HT1080 (cell line): ENCODE results near the gene WDR91. TPM values are rescaled to one million over a fixed set of nuclear protein-coding genes. Genes with fewer than 3 reads are reported as not detected.
"Not testable (repeated sequence)": the region's sequence is repeated elsewhere in the genome, so short reads cannot be mapped to it uniquely, and the experiment has no call there.

Experiments
- DNase-seq: peaks from one replicate; pipeline ENCODE4 v3.0.0-alpha.2; 2015; ENCODE audit warnings: low read depth
- total RNA-seq: library from RNA; depleted of rRNA; stranded (reverse); fragments of >200 nt; shearing (Covaris generic); gene quantifications from 2 replicates; pipeline ENCODE4 v1.2.3, GENCODE V29; 2014

Gene WDR91
- total RNA-seq, 1 experiment from 2014 or later, result 3.9 TPM

- DNase-seq, result not testable (repeated sequence)
Observed at GRCh38 chr7:135234095-135234494, 22.8 kb upstream of the WDR91 start.

GRCh38 chr7:135233570-135233969 is 22.2 kb upstream of the WDR91 start, which contains the start of gene STRA8:
STRA8 (plus strand) TSS chr7:135233838; CDS start chr7:135240525, 6,687 bp downstream.
- no peak for DNase-seq

GRCh38 chr7:135232720-135233119 is 21.4 kb upstream of the WDR91 start:
- DNase-seq, result no peak

GRCh38 chr7:135232087-135232486 is 20.8 kb upstream of the WDR91 start:
- DNase-seq, result no peak

GRCh38 chr7:135231686-135232085 is 20.4 kb upstream of the WDR91 start:
- no peak for DNase-seq

GRCh38 chr7:135224027-135224426 is 12.7 kb upstream of the WDR91 start:
- no peak for DNase-seq

- DNase-seq, result no peak
Observed at GRCh38 chr7:135217645-135218509, 6.6 kb upstream of the WDR91 start.

- no peak for DNase-seq
Observed at GRCh38 chr7:135215698-135216097, 4.4 kb upstream of the WDR91 start.

GRCh38 chr7:135215180-135215579 is 3.9 kb upstream of the WDR91 start:
- DNase-seq, result no peak

- no peak for DNase-seq
Observed at GRCh38 chr7:135213831-135214230, 2.5 kb upstream of the WDR91 start.

- not testable (repeated sequence) for DNase-seq
Observed at GRCh38 chr7:135211946-135212685, 790 bp upstream of the WDR91 start.

GRCh38 chr7:135210888-135211178 is 493 bp downstream of the WDR91 start:
- no peak for DNase-seq

- DNase-seq, result no peak
Observed at GRCh38 chr7:135209225-135209834, 2.0 kb downstream of the WDR91 start.

GRCh38 chr7:135208102-135208793 is 3.1 kb downstream of the WDR91 start:
- no peak for DNase-seq

- DNase-seq, result no peak
Observed at GRCh38 chr7:135207406-135208101, 3.8 kb downstream of the WDR91 start.

GRCh38 chr7:135206941-135207391 is 4.4 kb downstream of the WDR91 start:
- no peak for DNase-seq

- DNase-seq, result no peak
Observed at GRCh38 chr7:135205850-135206249, 5.5 kb downstream of the WDR91 start.

GRCh38 chr7:135204876-135205275 is 6.5 kb downstream of the WDR91 start:
- DNase-seq, result no peak

- DNase-seq, result peak; percentile 54
Observed at GRCh38 chr7:135204341-135204749, 7.0 kb downstream of the WDR91 start.

- DNase-seq, result no peak
Observed at GRCh38 chr7:135201350-135201749, 10.0 kb downstream of the WDR91 start.

GRCh38 chr7:135200821-135201331 is 10.4 kb downstream of the WDR91 start:
- no peak for DNase-seq
